A673 (cell line): ENCODE data around the gene MAP3K5.

Source experiments
- CTCF ChIP-seq: fragments of 300-800, 200-600 bp; sonication (generic); conservative IDR thresholded peaks from 2 replicates; pipeline ENCODE4 v1.5.1; 2017; ENCODE audit warnings: low read depth, mild to moderate bottlenecking, antibody characterized with exemption, low read length, moderate library complexity, mixed read lengths
- EZH2 ChIP-seq: fragments of 200-600 bp; sonication (generic); IDR thresholded peaks from 2 replicates; pipeline ENCODE4 v1.6.1; 2017; ENCODE audit warnings: borderline replicate concordance, low read depth, mild to moderate bottlenecking, mixed read lengths, antibody characterized with exemption, low read length; ENCODE audit not compliant: poor library complexity, severe bottlenecking

- TF ChIP-seq EZH2, result no peak
- TF ChIP-seq CTCF, result no peak
Observed at GRCh38 chr6:136779682-136780081, 12.6 kb downstream of the MAP3K5 start.
